Pons (tissue), 1 donor: ENCODE data around the gene ATXN1.
"Not testable (repeated sequence)": the region's sequence is repeated elsewhere in the genome, so short reads cannot be mapped to it uniquely, and the experiment has no call there.

Experiments used
- DNase-seq: peaks from one replicate; pipeline ENCODE4 v3.0.0-alpha.2; 2016; ENCODE audit warnings: low spot score

The ATXN1 gene

GRCh38 chr6:16720861-16721260, 40.4 kb downstream of the ATXN1 start:
- no peak for DNase-seq

GRCh38 chr6:16719488-16719887, 41.8 kb downstream of the ATXN1 start:
- DNase-seq, result no peak

- DNase-seq, result no peak
Observed at GRCh38 chr6:16718356-16718755, 42.9 kb downstream of the ATXN1 start.

GRCh38 chr6:16717275-16717942, 43.9 kb downstream of the ATXN1 start:
- no peak for DNase-seq

GRCh38 chr6:16716321-16716858, 44.9 kb downstream of the ATXN1 start:
- no peak for DNase-seq

GRCh38 chr6:16713597-16713996, 47.7 kb downstream of the ATXN1 start:
- no peak for DNase-seq

GRCh38 chr6:16712931-16713484, 48.3 kb downstream of the ATXN1 start:
- peak; percentile 83 for DNase-seq

- peak; percentile 38 for DNase-seq
Observed at GRCh38 chr6:16712255-16712930, 48.9 kb downstream of the ATXN1 start.

- no peak for DNase-seq
Observed at GRCh38 chr6:16711546-16712254, 49.6 kb downstream of the ATXN1 start.

GRCh38 chr6:16706911-16707783, 54.1 kb downstream of the ATXN1 start:
- no peak for DNase-seq

- DNase-seq, result not testable (repeated sequence)
Observed at GRCh38 chr6:16706491-16706890, 54.8 kb downstream of the ATXN1 start.

GRCh38 chr6:16706029-16706428, 55.2 kb downstream of the ATXN1 start:
- no peak for DNase-seq

- no peak for DNase-seq
Observed at GRCh38 chr6:16705081-16705993, 55.9 kb downstream of the ATXN1 start.

- DNase-seq, result no peak
Observed at GRCh38 chr6:16704401-16705045, 56.7 kb downstream of the ATXN1 start.

- not testable (repeated sequence) for DNase-seq
Observed at GRCh38 chr6:16702627-16703378, 58.5 kb downstream of the ATXN1 start.

GRCh38 chr6:16700916-16701234, 60.4 kb downstream of the ATXN1 start:
- DNase-seq, result no peak

- DNase-seq, result peak; percentile 52
Observed at GRCh38 chr6:16700202-16700915, 60.9 kb downstream of the ATXN1 start.

- DNase-seq, result peak; percentile 69
Observed at GRCh38 chr6:16698997-16699868, 62.0 kb downstream of the ATXN1 start.
